ENCODE measurements around the gene ZNF750.

ZNF750 gene

GRCh38 chr17:82870541-82870940, 30.7 kb upstream of the ZNF750 start:
- Histone ChIP-seq H3K9me3 (ENCODE audit: severe bottlenecking) (no peaks in the 10 kb centered on the region), H3K27me3 (ENCODE audit: insufficient read depth, poor library complexity, severe bottlenecking) (no peaks in the 10 kb centered on the region), H3K27ac (ENCODE audit: poor library complexity, severe bottlenecking) (no peak overlapping the region), H3K36me3 (ENCODE audit: low read depth) (peaks cover 9% of the 10 kb centered on the region), H3K4me1 (ENCODE audit: insufficient read depth, poor library complexity, severe bottlenecking) (peaks cover 16% of the 10 kb centered on the region), H3K4me3 (ENCODE audit: severe bottlenecking) (no peak overlapping the region)
- ATAC-seq (ENCODE audit: low read depth), result no peak
- TF ChIP-seq, protein P1, sequence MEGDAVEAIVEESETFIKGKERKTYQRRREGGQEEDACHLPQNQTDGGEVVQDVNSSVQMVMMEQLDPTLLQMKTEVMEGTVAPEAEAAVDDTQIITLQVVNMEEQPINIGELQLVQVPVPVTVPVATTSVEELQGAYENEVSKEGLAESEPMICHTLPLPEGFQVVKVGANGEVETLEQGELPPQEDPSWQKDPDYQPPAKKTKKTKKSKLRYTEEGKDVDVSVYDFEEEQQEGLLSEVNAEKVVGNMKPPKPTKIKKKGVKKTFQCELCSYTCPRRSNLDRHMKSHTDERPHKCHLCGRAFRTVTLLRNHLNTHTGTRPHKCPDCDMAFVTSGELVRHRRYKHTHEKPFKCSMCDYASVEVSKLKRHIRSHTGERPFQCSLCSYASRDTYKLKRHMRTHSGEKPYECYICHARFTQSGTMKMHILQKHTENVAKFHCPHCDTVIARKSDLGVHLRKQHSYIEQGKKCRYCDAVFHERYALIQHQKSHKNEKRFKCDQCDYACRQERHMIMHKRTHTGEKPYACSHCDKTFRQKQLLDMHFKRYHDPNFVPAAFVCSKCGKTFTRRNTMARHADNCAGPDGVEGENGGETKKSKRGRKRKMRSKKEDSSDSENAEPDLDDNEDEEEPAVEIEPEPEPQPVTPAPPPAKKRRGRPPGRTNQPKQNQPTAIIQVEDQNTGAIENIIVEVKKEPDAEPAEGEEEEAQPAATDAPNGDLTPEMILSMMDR (IDR thresholded peaks at IDR 0.05; ENCODE audit: poor library complexity, severe bottlenecking), result no peak
- no peak for DNase-seq (ENCODE audit: low spot score)

GRCh38 chr17:82870091-82870491, 30.3 kb upstream of the ZNF750 start:
- H3K9me3 ChIP-seq (ENCODE audit: severe bottlenecking), result no peaks in the 10 kb centered on the region
- ATAC-seq (ENCODE audit: low read depth) (no peak), DNase-seq (ENCODE audit: low spot score) (no peak)
- no peak overlapping the region for H3K27ac ChIP-seq (ENCODE audit: poor library complexity, severe bottlenecking)
- TF ChIP-seq, protein P1 (IDR thresholded peaks at IDR 0.05; ENCODE audit: poor library complexity, severe bottlenecking), result no peak
- peaks cover 12% of the 10 kb centered on the region for H3K4me1 ChIP-seq (ENCODE audit: insufficient read depth, poor library complexity, severe bottlenecking)
- peaks cover 9% of the 10 kb centered on the region for H3K36me3 ChIP-seq (ENCODE audit: low read depth)
- no peaks in the 10 kb centered on the region for H3K27me3 ChIP-seq (ENCODE audit: insufficient read depth, poor library complexity, severe bottlenecking)
- H3K4me3 ChIP-seq (ENCODE audit: severe bottlenecking), result no peak overlapping the region

DNA sequence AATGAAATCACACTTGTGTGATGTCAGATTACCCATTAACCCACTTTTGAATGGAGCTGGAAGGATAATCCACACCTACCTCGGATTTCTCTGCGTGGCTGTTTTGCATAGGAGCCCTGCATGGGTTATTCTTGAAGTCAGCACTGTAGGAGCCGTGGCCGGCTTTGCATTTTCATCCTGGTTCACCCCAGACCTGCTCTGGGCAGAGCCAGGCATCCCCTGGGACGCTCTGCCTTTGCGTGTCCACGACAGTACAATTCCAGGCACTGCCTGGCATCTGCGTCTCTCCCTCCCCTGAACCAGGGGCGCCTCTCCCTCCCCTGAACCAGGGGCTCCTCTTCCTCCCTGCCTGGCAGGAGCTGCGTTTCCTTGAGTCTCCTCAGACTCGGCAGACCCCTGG, 29.7 kb upstream of the ZNF750 start:
- Histone ChIP-seq H3K4me1 (ENCODE audit: insufficient read depth, poor library complexity, severe bottlenecking) (peaks cover 7% of the 10 kb centered on the region), H3K27ac (ENCODE audit: poor library complexity, severe bottlenecking) (no peak overlapping the region), H3K9me3 (ENCODE audit: severe bottlenecking) (no peaks in the 10 kb centered on the region), H3K36me3 (ENCODE audit: low read depth) (peaks cover 9% of the 10 kb centered on the region), H3K27me3 (ENCODE audit: insufficient read depth, poor library complexity, severe bottlenecking) (no peaks in the 10 kb centered on the region), H3K4me3 (ENCODE audit: severe bottlenecking) (no peak overlapping the region)
- ATAC-seq (ENCODE audit: low read depth), result no peak
- no peak for DNase-seq (ENCODE audit: low spot score)
- TF ChIP-seq, protein P1 (IDR thresholded peaks at IDR 0.05; ENCODE audit: poor library complexity, severe bottlenecking), result no peak

DNA sequence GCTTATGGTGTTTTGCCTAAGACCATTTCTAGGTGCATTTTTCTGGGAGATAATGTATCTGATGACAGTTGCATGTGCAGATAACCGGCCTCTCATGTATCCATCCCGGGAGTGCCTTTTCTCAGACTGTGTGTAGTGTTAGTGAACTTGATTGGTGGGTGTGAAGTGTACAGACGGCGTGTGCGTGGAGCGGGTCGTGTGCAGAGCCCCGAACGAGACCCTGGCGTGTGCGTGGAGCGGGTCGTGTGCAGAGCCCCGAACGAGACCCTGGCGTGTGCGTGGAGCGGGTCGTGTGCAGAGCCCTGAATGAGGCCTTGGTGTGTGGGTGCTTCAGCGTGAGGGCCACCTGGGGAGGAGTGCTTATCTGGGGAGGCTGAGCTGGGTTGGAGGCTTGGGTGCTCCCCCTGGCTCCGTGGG, 28.9 kb upstream of the ZNF750 start:
- no peak for DNase-seq (ENCODE audit: low spot score)
- ATAC-seq (ENCODE audit: low read depth), result no peak
- Histone ChIP-seq H3K4me1 (ENCODE audit: insufficient read depth, poor library complexity, severe bottlenecking) (peaks cover 2% of the 10 kb centered on the region), H3K27ac (ENCODE audit: poor library complexity, severe bottlenecking) (no peak overlapping the region), H3K9me3 (ENCODE audit: severe bottlenecking) (no peaks in the 10 kb centered on the region), H3K27me3 (ENCODE audit: insufficient read depth, poor library complexity, severe bottlenecking) (no peaks in the 10 kb centered on the region), H3K4me3 (ENCODE audit: severe bottlenecking) (no peak overlapping the region), H3K36me3 (ENCODE audit: low read depth) (peaks cover 9% of the 10 kb centered on the region)
- TF ChIP-seq, protein P1 (IDR thresholded peaks at IDR 0.05; ENCODE audit: poor library complexity, severe bottlenecking), result no peak

DNA sequence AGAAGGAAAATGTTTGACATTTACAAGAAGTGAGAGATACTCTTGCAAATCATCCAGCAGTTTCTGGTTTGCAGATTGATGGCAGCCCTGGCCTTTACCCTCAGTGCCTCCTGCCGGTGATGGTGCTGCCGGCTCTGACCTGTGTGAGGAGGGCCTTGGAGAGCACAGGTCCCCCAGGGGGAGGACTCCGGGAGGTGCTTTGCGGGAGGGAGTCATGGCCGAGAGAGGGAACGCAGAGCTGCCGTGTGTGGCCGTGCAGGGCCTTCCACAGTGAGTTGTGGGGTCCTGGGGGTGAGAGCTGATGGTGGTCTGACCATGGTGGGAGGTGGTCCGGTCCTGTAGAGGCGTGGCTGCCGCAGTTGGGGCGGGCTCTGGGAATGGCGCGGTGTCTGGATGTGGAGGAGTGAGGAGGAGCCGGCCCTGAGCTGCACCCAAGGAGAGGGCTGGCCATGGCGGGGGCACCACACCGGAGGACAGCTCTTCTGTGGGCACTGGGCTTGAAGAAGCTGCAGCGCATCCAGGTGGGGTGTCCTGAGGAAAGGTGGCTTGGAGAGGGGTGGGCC, 28.0 kb upstream of the ZNF750 start:
- no peak for ATAC-seq (ENCODE audit: low read depth)
- no peaks in the 10 kb centered on the region for H3K27me3 ChIP-seq (ENCODE audit: insufficient read depth, poor library complexity, severe bottlenecking)
- no peaks in the 10 kb centered on the region for H3K9me3 ChIP-seq (ENCODE audit: severe bottlenecking)
- H3K27ac ChIP-seq (ENCODE audit: poor library complexity, severe bottlenecking), result no peak overlapping the region
- H3K4me1 ChIP-seq (ENCODE audit: insufficient read depth, poor library complexity, severe bottlenecking), result peaks cover 2% of the 10 kb centered on the region
- H3K36me3 ChIP-seq (ENCODE audit: low read depth), result peaks cover 9% of the 10 kb centered on the region
- TF ChIP-seq, protein P1 (IDR thresholded peaks at IDR 0.05; ENCODE audit: poor library complexity, severe bottlenecking), result no peak
- peak; percentile 69 for DNase-seq (ENCODE audit: low spot score)
- no peak overlapping the region for H3K4me3 ChIP-seq (ENCODE audit: severe bottlenecking)

All from RWPE2 (cell line).